ENCODE results near the gene SRP68.

DNA sequence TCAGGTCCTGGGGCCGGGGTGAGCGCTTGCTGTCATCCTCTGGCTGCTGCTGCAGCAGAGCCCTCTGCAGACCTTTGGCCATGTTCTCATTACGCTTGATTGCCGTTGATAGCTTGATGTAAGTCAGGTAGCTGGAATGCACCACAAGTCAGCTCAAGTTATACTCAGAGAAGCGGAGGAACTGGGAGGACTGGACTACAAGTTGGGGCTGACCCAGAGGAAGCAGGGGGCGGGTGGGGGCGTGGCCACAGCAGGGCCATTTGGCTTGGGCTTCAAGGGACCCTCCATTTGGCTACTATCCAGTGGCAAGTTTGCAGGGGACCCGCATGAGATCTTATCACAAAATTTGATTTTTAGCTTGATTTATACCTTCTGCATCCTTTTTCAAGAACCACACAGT is 26.3 kb downstream of the SRP68 start:
- TF ChIP-seq GATA2 (IDR thresholded peaks at IDR 0.05; ENCODE audit: low read depth, low read length): peak; percentile 55
- no peak for TF ChIP-seq GATA3 (IDR thresholded peaks at IDR 0.05; ENCODE audit: low read depth, low read length)

Data from SH-SY5Y (cell line).